SH-SY5Y (cell line): ENCODE results near the gene TRIM8.

Experiments used
- GATA2 ChIP-seq: IDR thresholded peaks from 2 replicates; pipeline ENCODE4 v1.6.1; 2011; ENCODE audit warnings: mild to moderate bottlenecking, low read depth, low read length
- GATA3 ChIP-seq: IDR thresholded peaks from 2 replicates; pipeline ENCODE4 v1.6.1; 2011; ENCODE audit warnings: low read depth, mild to moderate bottlenecking, low read length, moderate library complexity

Gene TRIM8

GRCh38 chr10:102696736-102697135 is 52.5 kb downstream of the TRIM8 start:
- TF ChIP-seq GATA3 (no peak), GATA2 (no peak)

GRCh38 chr10:102698894-102699293 is 54.6 kb downstream of the TRIM8 start:
- TF ChIP-seq GATA3, result no peak
- TF ChIP-seq GATA2, result no peak

GRCh38 chr10:102701272-102701671 is 57.0 kb downstream of the TRIM8 start:
- TF ChIP-seq GATA2 (no peak), GATA3 (no peak)

DNA sequence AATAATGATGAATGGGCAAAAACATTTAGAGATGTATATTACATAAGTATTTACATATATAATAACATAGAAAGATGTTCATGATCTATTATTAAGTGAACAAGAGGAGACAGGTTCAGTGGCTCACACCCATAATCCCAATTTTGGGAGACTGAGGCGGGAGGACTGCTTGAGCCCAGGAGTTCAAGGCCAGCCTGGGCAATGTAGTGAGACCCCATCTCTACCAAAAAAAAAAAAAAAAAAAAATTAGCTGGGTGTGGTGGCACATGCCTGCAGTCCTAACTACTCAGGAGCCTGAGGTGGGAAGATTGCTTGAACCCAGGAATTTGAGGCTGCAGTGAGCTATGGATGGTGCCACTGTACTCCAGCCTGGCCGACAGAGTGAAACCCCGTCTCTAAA is 57.5 kb downstream of the TRIM8 start:
- no peak for TF ChIP-seq GATA3
- TF ChIP-seq GATA2, result no peak

GRCh38 chr10:102702742-102703141 is 58.5 kb downstream of the TRIM8 start:
- TF ChIP-seq GATA3, result no peak
- TF ChIP-seq GATA2, result no peak

GRCh38 chr10:102704915-102705314 is 60.6 kb downstream of the TRIM8 start:
- no peak for TF ChIP-seq GATA2
- no peak for TF ChIP-seq GATA3

DNA sequence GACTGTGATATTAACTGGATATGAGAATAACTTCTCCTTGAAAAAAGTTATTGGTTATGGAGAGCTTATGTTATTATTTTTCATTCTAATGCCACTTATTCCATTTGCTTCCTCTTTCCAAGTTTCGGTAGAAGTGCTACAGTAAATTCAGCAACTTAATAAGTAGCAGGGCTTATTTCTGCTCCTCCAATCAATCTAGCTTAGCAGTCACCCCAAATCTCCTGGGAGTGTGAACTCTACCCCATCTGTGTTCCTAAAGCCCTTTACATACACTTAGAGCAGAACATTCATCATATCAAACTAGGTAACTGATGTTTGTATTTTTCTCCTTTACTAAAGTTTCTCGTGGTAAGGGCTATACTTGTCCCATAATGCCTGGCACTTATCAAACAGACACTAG is 61.3 kb downstream of the TRIM8 start:
- no peak for TF ChIP-seq GATA3
- no peak for TF ChIP-seq GATA2
